SU-DHL-6 (cell line): ENCODE data around the gene PXDC1.

ENCODE experiments used
- EZH2phosphoT487 ChIP-seq: fragments of 200-600 bp; sonication (generic), shearing (Covaris generic); conservative IDR thresholded peaks from 2 replicates; pipeline ENCODE4 v1.6.1; 2018; ENCODE audit warnings: mild to moderate bottlenecking, antibody characterized with exemption, low read length, moderate library complexity, mixed read lengths
- TF ChIP-seq, protein P1 (sequence below): fragments of 200-600 bp; sonication (generic); IDR thresholded peaks from one replicate; pipeline ENCODE4 v1.5.1; 2017; ENCODE audit warnings: antibody characterized with exemption, mild to moderate bottlenecking, low read length, moderate library complexity; ENCODE audit not compliant: insufficient read depth, poor library complexity, severe bottlenecking

DNA sequence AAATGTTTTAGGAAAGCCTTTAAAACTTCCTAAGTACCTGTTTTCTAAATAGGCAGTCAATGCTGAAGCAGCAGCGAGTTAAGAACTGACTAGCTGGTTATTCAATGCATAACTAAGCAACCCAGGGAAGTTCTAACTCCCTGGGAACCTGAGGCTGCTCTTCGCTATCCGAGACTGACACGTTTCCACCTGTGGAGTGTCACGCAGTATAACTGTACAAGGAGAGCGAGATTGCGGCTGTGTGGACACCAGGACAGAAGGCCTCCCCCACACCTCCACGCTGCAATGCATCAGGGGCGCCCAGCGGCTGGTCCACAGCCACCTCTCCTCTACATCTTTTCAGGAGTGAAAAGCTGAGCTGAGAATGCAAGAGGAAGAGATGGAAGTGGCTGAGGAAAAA, 8.0 kb downstream of the PXDC1 start:
- TF ChIP-seq, protein P1, sequence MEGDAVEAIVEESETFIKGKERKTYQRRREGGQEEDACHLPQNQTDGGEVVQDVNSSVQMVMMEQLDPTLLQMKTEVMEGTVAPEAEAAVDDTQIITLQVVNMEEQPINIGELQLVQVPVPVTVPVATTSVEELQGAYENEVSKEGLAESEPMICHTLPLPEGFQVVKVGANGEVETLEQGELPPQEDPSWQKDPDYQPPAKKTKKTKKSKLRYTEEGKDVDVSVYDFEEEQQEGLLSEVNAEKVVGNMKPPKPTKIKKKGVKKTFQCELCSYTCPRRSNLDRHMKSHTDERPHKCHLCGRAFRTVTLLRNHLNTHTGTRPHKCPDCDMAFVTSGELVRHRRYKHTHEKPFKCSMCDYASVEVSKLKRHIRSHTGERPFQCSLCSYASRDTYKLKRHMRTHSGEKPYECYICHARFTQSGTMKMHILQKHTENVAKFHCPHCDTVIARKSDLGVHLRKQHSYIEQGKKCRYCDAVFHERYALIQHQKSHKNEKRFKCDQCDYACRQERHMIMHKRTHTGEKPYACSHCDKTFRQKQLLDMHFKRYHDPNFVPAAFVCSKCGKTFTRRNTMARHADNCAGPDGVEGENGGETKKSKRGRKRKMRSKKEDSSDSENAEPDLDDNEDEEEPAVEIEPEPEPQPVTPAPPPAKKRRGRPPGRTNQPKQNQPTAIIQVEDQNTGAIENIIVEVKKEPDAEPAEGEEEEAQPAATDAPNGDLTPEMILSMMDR: no peak
- TF ChIP-seq EZH2phosphoT487: no peak
